K562 (cell line): Measurements from ENCODE around the gene GPHA2.

ENCODE experiments used
- CTCF ChIP-seq, 3 experiments: IDR thresholded peaks in 2 of 3; conservative IDR thresholded peaks in 1 of 3; 2 replicates each; pipeline ENCODE4 v1.5.1; 2011 to 2012; ENCODE audit warnings: low read length in 3 of 3, mild to moderate bottlenecking in 3 of 3, control low read depth in 2 of 3, improper control_type of control experiment in 1 of 3, inconsistent platforms in 1 of 3, low read depth in 1 of 3, mixed read lengths in 1 of 3, moderate library complexity in 1 of 3; ENCODE audit not compliant: insufficient read depth in 2 of 3
- KLF10 ChIP-seq: fragments of 250-450 bp; sonication (Bioruptor Pico); IDR thresholded peaks from 2 replicates; pipeline ENCODE4 v1.6.1; 2021; ENCODE audit warnings: matching md5 sums

- TF ChIP-seq CTCF (IDR thresholded peaks at IDR 0.05 in 2 of 3, conservative IDR thresholded peaks at IDR 0.05 in 1 of 3; ENCODE audit: insufficient read depth in 2 of 3, low read depth in 1 of 3, low read length in 3 of 3) = no peak
- TF ChIP-seq KLF10 (CRISPR knock-in tag) = no peak
Observed at GRCh38 chr11:64898076-64898445, 37.6 kb downstream of the GPHA2 start.
